Gastroesophageal sphincter (tissue), 3 donors: ENCODE measurements around the gene CCDC57.

Source experiments
- POLR2A ChIP-seq, 2 donors: fragments of 450-650 bp; IDR thresholded peaks; one replicate each; pipeline ENCODE4 v1.6.1; 2017; ENCODE audit warnings: antibody characterized with exemption in 2 of 2, mild to moderate bottlenecking in 2 of 2, moderate library complexity in 1 of 2
- POLR2AphosphoS5 ChIP-seq: sonication (generic); formaldehyde crosslinking; IDR thresholded peaks from one replicate; pipeline ENCODE4 v1.6.1; 2017; ENCODE audit warnings: antibody characterized with exemption
- TF ChIP-seq, protein P1 (sequence below), 4 experiments: fragments of 200-600 bp in 2 of 4; fragments of 450-650 bp in 2 of 4; sonication (generic) in 1 of 4; IDR thresholded peaks; one replicate each; pipeline ENCODE4 v1.5.1; 2017 to 2019; ENCODE audit warnings: antibody characterized with exemption in 4 of 4, mild to moderate bottlenecking in 2 of 4, moderate library complexity in 2 of 4

DNA sequence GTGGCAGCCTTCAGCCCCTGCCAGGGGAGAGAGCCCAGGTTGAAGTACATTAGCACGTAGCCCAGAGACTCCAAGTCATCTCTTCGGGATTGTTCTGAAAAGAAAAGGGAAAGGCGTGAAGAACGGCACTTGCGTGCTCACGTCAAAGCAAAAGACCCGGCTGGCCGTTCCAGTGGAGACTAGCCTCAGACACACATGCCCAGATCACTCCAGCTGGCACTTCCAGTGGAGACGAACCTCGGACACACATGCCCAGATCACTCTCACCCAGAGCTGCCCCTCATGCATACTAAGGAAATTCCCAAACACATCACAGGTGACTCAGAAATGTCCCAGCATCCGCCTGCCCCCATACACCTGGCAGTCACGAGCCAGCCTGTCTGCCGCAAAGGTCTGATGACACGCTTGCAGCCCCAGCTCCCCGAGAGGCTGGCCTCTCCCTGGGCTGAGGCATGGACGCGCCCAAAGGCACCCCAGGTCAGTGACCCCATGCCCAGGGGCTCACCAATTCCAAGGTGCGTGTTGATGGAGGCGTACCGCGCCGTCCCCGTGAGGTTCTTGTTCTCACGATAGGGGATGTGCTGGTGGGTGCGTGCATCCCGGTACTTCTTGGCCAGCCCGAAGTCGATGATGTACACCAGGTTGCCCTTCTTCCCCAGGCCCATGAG, 40.0 kb upstream of the CCDC57 start:
- TF ChIP-seq, protein P1, sequence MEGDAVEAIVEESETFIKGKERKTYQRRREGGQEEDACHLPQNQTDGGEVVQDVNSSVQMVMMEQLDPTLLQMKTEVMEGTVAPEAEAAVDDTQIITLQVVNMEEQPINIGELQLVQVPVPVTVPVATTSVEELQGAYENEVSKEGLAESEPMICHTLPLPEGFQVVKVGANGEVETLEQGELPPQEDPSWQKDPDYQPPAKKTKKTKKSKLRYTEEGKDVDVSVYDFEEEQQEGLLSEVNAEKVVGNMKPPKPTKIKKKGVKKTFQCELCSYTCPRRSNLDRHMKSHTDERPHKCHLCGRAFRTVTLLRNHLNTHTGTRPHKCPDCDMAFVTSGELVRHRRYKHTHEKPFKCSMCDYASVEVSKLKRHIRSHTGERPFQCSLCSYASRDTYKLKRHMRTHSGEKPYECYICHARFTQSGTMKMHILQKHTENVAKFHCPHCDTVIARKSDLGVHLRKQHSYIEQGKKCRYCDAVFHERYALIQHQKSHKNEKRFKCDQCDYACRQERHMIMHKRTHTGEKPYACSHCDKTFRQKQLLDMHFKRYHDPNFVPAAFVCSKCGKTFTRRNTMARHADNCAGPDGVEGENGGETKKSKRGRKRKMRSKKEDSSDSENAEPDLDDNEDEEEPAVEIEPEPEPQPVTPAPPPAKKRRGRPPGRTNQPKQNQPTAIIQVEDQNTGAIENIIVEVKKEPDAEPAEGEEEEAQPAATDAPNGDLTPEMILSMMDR (IDR thresholded peaks at IDR 0.05): no peak
- TF ChIP-seq POLR2A (IDR thresholded peaks at IDR 0.05) (no peak), POLR2AphosphoS5 (no peak)
